Ascending aorta (tissue), 2 donors: ENCODE data around the gene COL4A2. TPM values are rescaled to one million over a fixed set of nuclear protein-coding genes. Genes with fewer than 3 reads are reported as not detected.

ENCODE experiments used
- DNase-seq, 2 donors: peaks; one replicate each; pipeline ENCODE4 v3.0.0-alpha.2; 2019; ENCODE audit warnings: low spot score in 2 of 2
- H3K27ac ChIP-seq, 2 donors: fragments of 200-600 bp; sonication (generic); one replicate each; pipeline ENCODE4 v1.5.1; 2016 to 2017; ENCODE audit warnings: mild to moderate bottlenecking in 1 of 2
- H3K27me3 ChIP-seq: fragments of 200-600 bp; sonication (generic); one replicate; pipeline ENCODE4 v1.5.1; 2017
- H3K36me3 ChIP-seq, 2 donors: fragments of 200-600 bp; sonication (generic); one replicate each; pipeline ENCODE4 v1.5.1; 2016
- H3K4me1 ChIP-seq, 2 donors: fragments of 200-600 bp; sonication (generic); one replicate each; pipeline ENCODE4 v1.5.1; 2016 to 2017; ENCODE audit warnings: mild to moderate bottlenecking in 1 of 2
- H3K4me3 ChIP-seq, 2 donors: fragments of 200-600 bp; sonication (generic); one replicate each; pipeline ENCODE4 v1.5.1; 2016 to 2017; ENCODE audit warnings: mild to moderate bottlenecking in 1 of 2
- H3K9me3 ChIP-seq, 2 donors: fragments of 200-600 bp; sonication (generic); one replicate each; pipeline ENCODE4 v1.5.1; 2016
- intact Hi-C: fragments of 100-400 bp; cut with DNase I; formaldehyde crosslinking; loops from one replicate; pipeline ENCODE4 v1.15.1; 2023
- total RNA-seq: library from RNA; depleted of rRNA; stranded (reverse); fragments of >200 nt; gene quantifications from one replicate; pipeline ENCODE4 v1.1.0, GENCODE V29; 2016
- TF ChIP-seq, protein P1 (sequence below), 3 experiments: fragments of 200-600 bp in 2 of 3; fragments of 450-650 bp in 1 of 3; sonication (generic) in 2 of 3; IDR thresholded peaks; one replicate each; pipeline ENCODE4 v1.5.1; 2016 to 2019; ENCODE audit warnings: antibody characterized with exemption in 3 of 3, mild to moderate bottlenecking in 1 of 3, moderate library complexity in 1 of 3

COL4A2 gene
- total RNA-seq, 1 donor from 2014 or later = 1,227 TPM

DNA sequence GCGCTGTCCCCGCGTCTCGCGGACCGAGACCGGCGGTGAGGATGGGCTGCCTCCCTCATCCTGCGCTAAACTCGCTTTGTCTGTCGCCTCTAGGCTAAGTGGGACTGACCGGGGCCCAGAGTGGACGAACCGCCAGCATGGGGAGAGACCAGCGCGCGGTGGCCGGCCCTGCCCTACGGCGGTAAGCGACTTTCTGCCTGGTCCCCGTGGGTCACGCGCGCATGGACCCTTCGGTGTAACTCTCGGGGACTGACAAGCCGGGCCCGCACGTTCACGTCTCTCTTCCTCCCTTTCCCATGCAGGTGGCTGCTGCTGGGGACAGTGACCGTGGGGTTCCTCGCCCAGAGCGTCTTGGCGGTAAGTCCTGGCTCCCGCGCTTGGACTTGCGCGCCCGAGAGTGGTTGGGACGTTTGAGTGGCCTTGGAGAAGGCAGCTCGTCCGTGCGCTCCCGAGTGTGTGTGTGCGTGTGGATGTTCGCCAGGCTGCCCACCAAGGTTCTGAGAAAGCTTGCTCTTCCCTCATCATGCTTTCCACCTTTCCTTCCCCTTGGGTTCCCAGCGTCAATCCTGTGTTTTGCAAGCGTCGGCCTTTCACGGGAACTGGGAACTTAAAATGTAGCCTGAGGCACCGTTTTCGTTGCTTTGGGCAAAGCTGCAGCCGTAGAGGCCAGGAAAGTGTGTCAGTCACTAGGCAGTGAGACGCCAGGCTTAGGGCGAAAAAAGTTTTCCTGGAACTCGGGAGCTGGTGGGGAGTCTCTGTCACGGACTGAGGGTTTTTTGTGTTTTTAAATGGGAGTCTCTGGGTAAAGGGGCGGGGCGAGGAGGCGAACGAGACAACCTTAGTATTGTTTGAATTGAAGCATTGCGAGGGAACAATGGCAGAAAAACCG is 927 bp downstream of the COL4A2 start:
- peaks cover 15 to 40% of the 10 kb centered on the region in 2 donors for H3K4me1 ChIP-seq
- peak overlapping the region; percentile 84 for H3K4me3 ChIP-seq
- H3K9me3 ChIP-seq = no peaks in the 10 kb centered on the region
- peak in 1 of 2 donors; percentile 70 for DNase-seq
- no peaks in the 10 kb centered on the region for H3K27me3 ChIP-seq
- TF ChIP-seq, protein P1, sequence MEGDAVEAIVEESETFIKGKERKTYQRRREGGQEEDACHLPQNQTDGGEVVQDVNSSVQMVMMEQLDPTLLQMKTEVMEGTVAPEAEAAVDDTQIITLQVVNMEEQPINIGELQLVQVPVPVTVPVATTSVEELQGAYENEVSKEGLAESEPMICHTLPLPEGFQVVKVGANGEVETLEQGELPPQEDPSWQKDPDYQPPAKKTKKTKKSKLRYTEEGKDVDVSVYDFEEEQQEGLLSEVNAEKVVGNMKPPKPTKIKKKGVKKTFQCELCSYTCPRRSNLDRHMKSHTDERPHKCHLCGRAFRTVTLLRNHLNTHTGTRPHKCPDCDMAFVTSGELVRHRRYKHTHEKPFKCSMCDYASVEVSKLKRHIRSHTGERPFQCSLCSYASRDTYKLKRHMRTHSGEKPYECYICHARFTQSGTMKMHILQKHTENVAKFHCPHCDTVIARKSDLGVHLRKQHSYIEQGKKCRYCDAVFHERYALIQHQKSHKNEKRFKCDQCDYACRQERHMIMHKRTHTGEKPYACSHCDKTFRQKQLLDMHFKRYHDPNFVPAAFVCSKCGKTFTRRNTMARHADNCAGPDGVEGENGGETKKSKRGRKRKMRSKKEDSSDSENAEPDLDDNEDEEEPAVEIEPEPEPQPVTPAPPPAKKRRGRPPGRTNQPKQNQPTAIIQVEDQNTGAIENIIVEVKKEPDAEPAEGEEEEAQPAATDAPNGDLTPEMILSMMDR (IDR thresholded peaks at IDR 0.05) = no peak
- peak overlapping the region; percentile 95 to 99 for H3K27ac ChIP-seq
- H3K36me3 ChIP-seq = peaks cover 14 to 18% of the 10 kb centered on the region in 2 donors
- intact Hi-C loops = loop anchor here (2.0 to 5.0 kb wide), 2 partner anchors 33 to 76 kb away; no protein-coding TSS in a partner anchor

DNA sequence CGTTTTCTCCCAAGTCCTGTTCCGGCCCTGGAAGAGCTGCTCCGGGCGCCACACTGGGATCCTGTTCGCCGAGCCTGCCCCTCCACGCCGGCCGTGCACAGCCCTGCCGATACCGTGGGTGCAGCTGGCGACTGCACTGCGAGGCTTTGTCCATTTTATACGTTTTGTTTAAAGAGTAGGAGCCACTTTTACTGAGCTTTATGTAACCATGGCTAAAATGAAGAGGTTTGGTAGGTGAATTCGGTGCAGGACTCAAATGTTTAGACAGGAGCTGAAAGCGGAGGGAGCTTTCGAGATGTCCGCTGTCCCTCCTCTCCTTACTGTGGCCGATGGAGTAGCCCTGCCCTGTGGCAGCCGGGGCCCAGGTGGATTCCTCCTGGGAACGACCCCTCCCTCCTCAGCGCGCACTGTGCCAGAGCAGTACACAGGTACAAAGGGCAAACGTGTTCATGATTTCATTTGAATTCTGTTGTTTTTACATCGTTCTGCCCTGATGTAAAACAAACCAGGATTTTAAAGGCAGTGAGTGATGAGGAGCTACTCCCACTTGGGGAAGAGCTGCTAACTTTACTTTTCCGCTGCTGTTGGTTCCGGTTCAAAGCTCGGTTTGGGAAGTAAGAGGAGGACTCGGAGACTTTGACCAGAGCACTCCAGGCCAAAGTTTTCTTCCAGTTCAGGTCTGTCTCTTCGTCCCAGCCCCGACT is 1.7 kb downstream of the COL4A2 start:
- intact Hi-C loops = loop anchor here (5.0 kb wide), 1 partner anchor 77 kb away; no protein-coding TSS in a partner anchor
- DNase-seq = peak in 1 of 2 donors; percentile 64

DNA sequence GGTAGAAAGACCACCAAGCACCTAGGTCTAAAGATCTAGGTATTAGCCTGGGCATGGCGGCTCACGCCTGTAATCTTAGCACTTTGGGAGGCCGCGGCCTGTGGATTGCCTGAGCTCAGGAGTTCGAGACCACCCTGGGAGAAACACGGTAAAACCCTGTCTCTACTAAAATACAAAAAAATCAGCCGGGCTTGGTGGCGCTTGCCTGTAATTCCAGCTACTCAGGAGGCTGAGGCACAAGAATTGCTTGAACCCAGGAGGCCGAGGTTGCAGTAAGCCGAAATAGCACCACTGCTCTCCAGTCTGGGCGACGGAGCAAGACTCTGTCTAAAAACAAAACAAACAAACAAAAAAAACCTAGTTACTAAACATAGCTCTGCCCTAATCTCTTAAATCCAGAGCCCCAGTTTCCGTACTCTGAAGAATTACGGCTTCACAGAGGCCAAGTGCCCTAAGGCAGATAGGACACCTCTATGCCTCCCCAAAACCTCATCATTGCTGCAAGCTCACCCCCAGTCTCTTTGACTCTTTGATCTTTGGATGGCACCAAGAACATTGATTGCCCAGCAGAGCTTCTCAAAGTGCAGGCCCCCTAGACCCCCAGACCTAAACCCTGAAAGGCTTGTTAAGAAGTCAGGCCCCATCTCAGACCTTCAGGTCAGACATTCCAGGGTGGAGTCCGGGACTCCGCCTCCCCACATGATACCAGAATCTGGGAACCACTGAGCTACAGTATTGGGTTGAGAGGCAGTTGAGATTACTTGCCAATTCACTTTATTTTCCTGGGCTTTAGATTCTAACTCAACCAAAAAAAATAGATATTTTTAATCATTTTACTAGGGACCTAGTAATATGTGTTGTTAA is 2.8 kb downstream of the COL4A2 start:
- intact Hi-C loops = loop anchor here (5.0 kb wide), 1 partner anchor 78 kb away; no protein-coding TSS in a partner anchor
- Histone ChIP-seq H3K27me3 (no peaks in the 10 kb centered on the region), H3K4me3 (peak overlapping the region; percentile 84), H3K36me3 (peaks cover 24 to 28% of the 10 kb centered on the region in 2 donors), H3K9me3 (no peaks in the 10 kb centered on the region), H3K27ac (peak overlapping the region; percentile 95 to 99), H3K4me1 (peaks cover 16 to 42% of the 10 kb centered on the region in 2 donors)
- DNase-seq = peak in 1 of 2 donors; percentile 59
- TF ChIP-seq, protein P1 (IDR thresholded peaks at IDR 0.05) = no peak

More for the DNA sequence above, 1.7 kb downstream of the COL4A2 start:
- peak overlapping the region; percentile 95 to 99 for H3K27ac ChIP-seq
- peaks cover 15 to 20% of the 10 kb centered on the region in 2 donors for H3K36me3 ChIP-seq
- H3K27me3 ChIP-seq = no peaks in the 10 kb centered on the region
- no peaks in the 10 kb centered on the region for H3K9me3 ChIP-seq
- H3K4me3 ChIP-seq = peak overlapping the region; percentile 84
- peaks cover 13 to 35% of the 10 kb centered on the region in 2 donors for H3K4me1 ChIP-seq
- TF ChIP-seq, protein P1 (IDR thresholded peaks at IDR 0.05) = no peak

DNA sequence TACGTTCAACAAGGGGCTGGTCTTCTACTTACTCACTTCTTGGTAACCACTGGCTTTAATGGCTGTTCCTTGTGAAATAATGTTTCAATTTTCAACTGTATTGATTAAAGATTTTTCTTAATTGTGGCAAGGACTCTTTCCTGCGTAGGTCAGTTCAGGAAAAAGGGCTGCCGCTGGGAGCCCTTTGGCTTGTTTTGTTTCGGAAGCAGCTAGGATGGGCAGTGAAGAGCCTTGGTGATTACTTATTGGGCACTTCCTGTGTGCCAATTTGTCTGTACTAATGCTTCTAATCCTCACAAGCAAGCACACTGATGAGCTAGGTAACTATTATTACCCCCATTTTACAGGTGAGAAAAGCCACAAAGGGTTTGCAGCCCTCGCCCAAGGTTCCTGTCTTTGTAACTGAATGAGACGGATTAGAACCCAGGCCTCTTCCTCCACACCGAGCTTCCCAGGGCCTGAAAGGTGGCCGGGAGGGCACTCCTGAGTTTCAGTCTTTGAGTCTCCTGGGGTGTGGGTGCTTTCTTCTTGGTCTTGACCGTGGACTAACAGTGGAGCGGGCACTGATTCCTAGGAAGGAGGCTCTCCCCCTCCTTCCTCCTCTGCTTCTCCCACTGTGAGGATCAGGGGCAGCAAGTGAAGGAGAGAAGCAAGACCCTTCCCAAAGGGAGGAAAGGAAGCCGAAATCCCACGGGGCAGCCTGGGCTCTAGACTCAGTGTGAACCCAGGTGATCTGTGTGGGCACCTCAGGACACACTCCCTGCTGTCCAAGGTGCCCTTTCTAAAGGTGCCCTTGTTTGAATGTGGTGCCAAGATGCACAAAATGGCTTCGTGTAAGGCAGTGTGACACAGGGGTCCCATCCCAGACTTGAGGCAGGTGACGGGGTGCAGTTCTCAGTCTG is 3.7 kb downstream of the COL4A2 start:
- Histone ChIP-seq H3K4me1 (peaks cover 17 to 49% of the 10 kb centered on the region in 2 donors), H3K27me3 (no peaks in the 10 kb centered on the region), H3K4me3 (peak overlapping the region; percentile 84), H3K36me3 (peaks cover 26 to 28% of the 10 kb centered on the region in 2 donors), H3K27ac (peak overlapping the region; percentile 95 to 99), H3K9me3 (no peaks in the 10 kb centered on the region)
- intact Hi-C loops = no loop called here
- peak in 1 of 2 donors; percentile 59 for DNase-seq
- TF ChIP-seq, protein P1 (IDR thresholded peaks at IDR 0.05) = no peak
